ENCODE results near the gene IPO8. TPM values are rescaled to one million over a fixed set of nuclear protein-coding genes. Genes with fewer than 3 reads are reported as not detected.

Gene IPO8
- total and polyA plus RNA-seq, 4 donors, result 16.9 to 49.3 (median 33.8) TPM

- no peak for DNase-seq
- no peaks in the 10 kb centered on the region for H3K4me1 ChIP-seq (ENCODE audit: control insufficient read depth in 1 of 2, insufficient read depth in 2 of 2, low read length in 2 of 2)
- no peaks in the 10 kb centered on the region for H3K27me3 ChIP-seq (ENCODE audit: control insufficient read depth in 1 of 2, insufficient read depth in 2 of 2, low read length in 1 of 2)
- no peak overlapping the region for H3K27ac ChIP-seq (ENCODE audit: low read depth in 1 of 2, low read length in 2 of 2)
- intact Hi-C loops (cut with DNase I), result no loop called here
- WGBS, 2 donors, result 71 to 73% methylated on average over 4 of the region's 4 CpGs
- H3K9me3 ChIP-seq (ENCODE audit: control insufficient read depth, low read length), result no peaks in the 10 kb centered on the region
- no peak overlapping the region for H3K4me3 ChIP-seq (ENCODE audit: low read length in 2 of 2)
- peaks cover 1 to 5% of the 10 kb centered on the region in 2 donors for H3K36me3 ChIP-seq (ENCODE audit: control insufficient read depth in 1 of 2, insufficient read depth in 2 of 2, low read length in 1 of 2)
- no peak for ATAC-seq (ENCODE audit: low FRiP score)
Observed at GRCh38 chr12:30661210-30661609, 34.5 kb downstream of the IPO8 start.

GRCh38 chr12:30652034-30652696 lies 43.5 kb downstream of the IPO8 start:
- Histone ChIP-seq H3K36me3 (ENCODE audit: control insufficient read depth in 1 of 2, insufficient read depth in 2 of 2, low read length in 1 of 2) (peaks cover 0 to 2% of the 10 kb centered on the region in 2 donors), H3K27me3 (ENCODE audit: control insufficient read depth in 1 of 2, insufficient read depth in 2 of 2, low read length in 1 of 2) (no peaks in the 10 kb centered on the region), H3K4me3 (ENCODE audit: low read length in 2 of 2) (no peak overlapping the region), H3K4me1 (ENCODE audit: control insufficient read depth in 1 of 2, insufficient read depth in 2 of 2, low read length in 2 of 2) (no peaks in the 10 kb centered on the region), H3K9me3 (ENCODE audit: control insufficient read depth, low read length) (no peaks in the 10 kb centered on the region), H3K27ac (ENCODE audit: low read depth in 1 of 2, low read length in 2 of 2) (no peak overlapping the region)
- 93 to 100% methylated on average over 1 of the region's 1 CpG for WGBS, 2 donors
- ATAC-seq (ENCODE audit: low FRiP score) (no peak), DNase-seq (no peak)
- intact Hi-C loops (cut with DNase I), result no loop called here

DNA sequence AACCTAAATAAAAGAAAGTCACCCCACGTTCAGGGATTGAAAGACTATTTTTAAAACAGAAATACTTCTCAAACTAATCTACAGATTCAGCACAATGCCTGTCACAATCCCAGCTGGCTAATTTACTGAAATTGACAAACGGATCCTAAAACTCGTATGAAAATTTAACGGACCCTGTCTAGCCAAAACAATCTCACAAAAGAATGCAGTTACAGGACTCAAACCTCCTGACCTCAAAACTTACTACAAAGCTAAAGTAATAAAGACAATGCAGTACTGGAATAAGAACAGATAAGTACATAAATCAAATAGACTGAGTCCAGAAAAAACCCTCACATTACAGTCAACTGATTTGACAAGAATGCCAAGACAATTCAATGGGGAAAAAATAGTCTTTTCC lies 48.8 kb downstream of the IPO8 start:
- H3K27me3 ChIP-seq (ENCODE audit: control insufficient read depth in 1 of 2, insufficient read depth in 2 of 2, low read length in 1 of 2), result no peaks in the 10 kb centered on the region
- no peaks in the 10 kb centered on the region for H3K9me3 ChIP-seq (ENCODE audit: control insufficient read depth, low read length)
- peaks cover 0 to 2% of the 10 kb centered on the region in 2 donors for H3K36me3 ChIP-seq (ENCODE audit: control insufficient read depth in 1 of 2, insufficient read depth in 2 of 2, low read length in 1 of 2)
- ATAC-seq (ENCODE audit: low FRiP score), result no peak
- H3K27ac ChIP-seq (ENCODE audit: low read depth in 1 of 2, low read length in 2 of 2), result no peak overlapping the region
- DNase-seq, result no peak
- intact Hi-C loops (cut with DNase I), result no loop called here
- H3K4me3 ChIP-seq (ENCODE audit: low read length in 2 of 2), result no peak overlapping the region
- WGBS, 2 donors, result 3 to 13% methylated on average over 4 of the region's 4 CpGs
- H3K4me1 ChIP-seq (ENCODE audit: control insufficient read depth in 1 of 2, insufficient read depth in 2 of 2, low read length in 2 of 2), result no peaks in the 10 kb centered on the region

DNA sequence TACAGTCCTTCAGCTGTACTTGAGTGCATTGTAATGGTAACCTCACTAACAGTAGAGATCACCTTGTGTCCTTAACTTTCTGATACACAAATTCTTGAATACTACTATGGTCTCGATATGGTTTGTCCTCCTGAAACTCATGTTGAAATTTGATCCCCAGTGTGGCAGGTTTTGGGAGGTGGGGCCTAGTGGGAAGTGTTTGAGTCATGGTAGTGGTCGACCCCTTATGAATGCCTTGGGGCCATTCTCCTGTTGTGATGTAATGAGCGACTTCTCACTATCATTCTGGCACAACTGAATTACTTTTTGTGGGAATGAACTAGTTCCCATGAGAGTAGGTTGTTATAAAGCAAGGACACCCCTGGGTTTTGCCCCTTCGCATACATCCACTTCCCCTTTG lies 52.3 kb downstream of the IPO8 start:
- ATAC-seq (ENCODE audit: low FRiP score), result no peak
- no peaks in the 10 kb centered on the region for H3K4me1 ChIP-seq (ENCODE audit: control insufficient read depth in 1 of 2, insufficient read depth in 2 of 2, low read length in 2 of 2)
- no peaks in the 10 kb centered on the region for H3K36me3 ChIP-seq (ENCODE audit: control insufficient read depth in 1 of 2, insufficient read depth in 2 of 2, low read length in 1 of 2)
- intact Hi-C loops (cut with DNase I), result loop anchor here in 1 of 2 donors (5.0 kb wide), 1 partner anchor 34 kb away; no protein-coding TSS in a partner anchor
- no peaks in the 10 kb centered on the region for H3K27me3 ChIP-seq (ENCODE audit: control insufficient read depth in 1 of 2, insufficient read depth in 2 of 2, low read length in 1 of 2)
- no peaks in the 10 kb centered on the region for H3K9me3 ChIP-seq (ENCODE audit: control insufficient read depth, low read length)
- DNase-seq, result no peak
- H3K4me3 ChIP-seq (ENCODE audit: low read length in 2 of 2), result no peak overlapping the region
- WGBS, 2 donors, result 91 to 95% methylated on average over 4 of the region's 4 CpGs
- no peak overlapping the region for H3K27ac ChIP-seq (ENCODE audit: low read depth in 1 of 2, low read length in 2 of 2)

GRCh38 chr12:30640392-30640791 lies 55.3 kb downstream of the IPO8 start:
- 73 to 85% methylated on average over 2 of the region's 2 CpGs for WGBS, 2 donors
- H3K9me3 ChIP-seq (ENCODE audit: control insufficient read depth, low read length), result no peaks in the 10 kb centered on the region
- H3K27ac ChIP-seq (ENCODE audit: low read depth in 1 of 2, low read length in 2 of 2), result no peak overlapping the region
- DNase-seq (no peak), ATAC-seq (ENCODE audit: low FRiP score) (no peak)
- H3K27me3 ChIP-seq (ENCODE audit: control insufficient read depth in 1 of 2, insufficient read depth in 2 of 2, low read length in 1 of 2), result no peaks in the 10 kb centered on the region
- no peak overlapping the region for H3K4me3 ChIP-seq (ENCODE audit: low read length in 2 of 2)
- no peaks in the 10 kb centered on the region for H3K4me1 ChIP-seq (ENCODE audit: control insufficient read depth in 1 of 2, insufficient read depth in 2 of 2, low read length in 2 of 2)
- intact Hi-C loops (cut with DNase I), result loop anchor here in 1 of 2 donors (5.0 kb wide), 1 partner anchor 37 kb away; no protein-coding TSS in a partner anchor
- peaks cover 0 to 3% of the 10 kb centered on the region in 2 donors for H3K36me3 ChIP-seq (ENCODE audit: control insufficient read depth in 1 of 2, insufficient read depth in 2 of 2, low read length in 1 of 2)

GRCh38 chr12:30635385-30635784 lies 60.3 kb downstream of the IPO8 start:
- ATAC-seq (ENCODE audit: low FRiP score) (no peak), DNase-seq (no peak)
- Histone ChIP-seq H3K27ac (ENCODE audit: low read depth in 1 of 2, low read length in 2 of 2) (no peak overlapping the region), H3K36me3 (ENCODE audit: control insufficient read depth in 1 of 2, insufficient read depth in 2 of 2, low read length in 1 of 2) (peaks cover 6 to 7% of the 10 kb centered on the region in 2 donors), H3K4me1 (ENCODE audit: control insufficient read depth in 1 of 2, insufficient read depth in 2 of 2, low read length in 2 of 2) (no peaks in the 10 kb centered on the region), H3K4me3 (ENCODE audit: low read length in 2 of 2) (no peak overlapping the region), H3K27me3 (ENCODE audit: control insufficient read depth in 1 of 2, insufficient read depth in 2 of 2, low read length in 1 of 2) (no peaks in the 10 kb centered on the region), H3K9me3 (ENCODE audit: control insufficient read depth, low read length) (no peaks in the 10 kb centered on the region)
- intact Hi-C loops (cut with DNase I), result no loop called here
- 82 to 90% methylated on average over 2 of the region's 2 CpGs for WGBS, 2 donors

- Histone ChIP-seq H3K4me3 (ENCODE audit: low read length in 2 of 2) (no peak overlapping the region), H3K27ac (ENCODE audit: low read depth in 1 of 2, low read length in 2 of 2) (no peak overlapping the region), H3K9me3 (ENCODE audit: control insufficient read depth, low read length) (no peaks in the 10 kb centered on the region), H3K4me1 (ENCODE audit: control insufficient read depth in 1 of 2, insufficient read depth in 2 of 2, low read length in 2 of 2) (no peaks in the 10 kb centered on the region), H3K36me3 (ENCODE audit: control insufficient read depth in 1 of 2, insufficient read depth in 2 of 2, low read length in 1 of 2) (peaks cover 4 to 10% of the 10 kb centered on the region in 2 donors), H3K27me3 (ENCODE audit: control insufficient read depth in 1 of 2, insufficient read depth in 2 of 2, low read length in 1 of 2) (no peaks in the 10 kb centered on the region)
- intact Hi-C loops (cut with DNase I), result no loop called here
- no peak for DNase-seq
- no peak for ATAC-seq (ENCODE audit: low FRiP score)
- 92 to 94% methylated on average over 6 of the region's 6 CpGs for WGBS, 2 donors
Observed at GRCh38 chr12:30631740-30632139, 63.9 kb downstream of the IPO8 start.

DNA sequence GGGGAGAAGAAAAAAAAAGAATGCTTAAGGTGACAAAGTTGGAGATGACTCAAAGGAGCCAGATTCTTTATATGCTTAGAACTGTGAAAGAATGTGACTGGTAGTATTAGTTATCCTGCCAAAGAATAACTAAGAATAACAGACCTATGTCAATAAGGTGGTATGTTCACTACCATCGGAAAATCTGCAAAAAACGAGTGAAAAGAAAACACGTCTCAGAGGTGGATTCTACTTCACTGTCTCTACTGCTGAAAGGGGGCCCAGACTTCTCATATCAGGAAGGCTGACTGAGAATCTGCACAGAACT lies 64.7 kb downstream of the IPO8 start:
- Histone ChIP-seq H3K27me3 (ENCODE audit: control insufficient read depth in 1 of 2, insufficient read depth in 2 of 2, low read length in 1 of 2) (no peaks in the 10 kb centered on the region), H3K4me3 (ENCODE audit: low read length in 2 of 2) (no peak overlapping the region), H3K36me3 (ENCODE audit: control insufficient read depth in 1 of 2, insufficient read depth in 2 of 2, low read length in 1 of 2) (peaks cover 4 to 10% of the 10 kb centered on the region in 2 donors), H3K27ac (ENCODE audit: low read depth in 1 of 2, low read length in 2 of 2) (no peak overlapping the region), H3K9me3 (ENCODE audit: control insufficient read depth, low read length) (no peaks in the 10 kb centered on the region), H3K4me1 (ENCODE audit: control insufficient read depth in 1 of 2, insufficient read depth in 2 of 2, low read length in 2 of 2) (no peaks in the 10 kb centered on the region)
- 38 to 53% methylated on average over 3 of the region's 3 CpGs for WGBS, 2 donors
- DNase-seq (no peak), ATAC-seq (ENCODE audit: low FRiP score) (no peak)
- intact Hi-C loops (cut with DNase I), result no loop called here

- intact Hi-C loops (cut with DNase I), result no loop called here
- ATAC-seq (ENCODE audit: low FRiP score), result no peak
Observed at GRCh38 chr12:30630076-30630978, 65.3 kb downstream of the IPO8 start.

More at GRCh38 chr12:30630076-30630978, 65.3 kb downstream of the IPO8 start:
- Histone ChIP-seq H3K9me3 (ENCODE audit: control insufficient read depth, low read length) (no peaks in the 10 kb centered on the region), H3K36me3 (ENCODE audit: control insufficient read depth in 1 of 2, insufficient read depth in 2 of 2, low read length in 1 of 2) (peaks cover 4 to 10% of the 10 kb centered on the region in 2 donors), H3K27me3 (ENCODE audit: control insufficient read depth in 1 of 2, insufficient read depth in 2 of 2, low read length in 1 of 2) (no peaks in the 10 kb centered on the region), H3K4me3 (ENCODE audit: low read length in 2 of 2) (no peak overlapping the region), H3K4me1 (ENCODE audit: control insufficient read depth in 1 of 2, insufficient read depth in 2 of 2, low read length in 2 of 2) (no peaks in the 10 kb centered on the region), H3K27ac (ENCODE audit: low read depth in 1 of 2, low read length in 2 of 2) (no peak overlapping the region)
- WGBS, 2 donors, result 85% methylated on average over 6 of the region's 6 CpGs
- DNase-seq, result no peak
